IMR-90 (cell line): ENCODE results near the gene ULK2. TPM values are rescaled to one million over a fixed set of nuclear protein-coding genes. Genes with fewer than 3 reads are reported as not detected.

Source experiments
- ATAC-seq: fragments of 200-7000 bp; cut with Tn5 transposase; 2 replicates; pipeline ENCODE4 v1.9.1; 2020; ENCODE audit warnings: low read depth, mild to moderate bottlenecking, moderate library complexity
- BruUV-seq: library from RNA; stranded (reverse); fragments of 400-500 nt; replicated peaks from 2 replicates; lab custom pipeline; 2021; lab: Mats Ljungman, UMichigan
- CTCF ChIA-PET: fragments of 300-600 bp; formaldehyde crosslinking; extraction: SDS; loops from one replicate; lab custom pipeline; 2021; ENCODE audit warnings: antibody characterized with exemption; lab: Yijun Ruan, JAX
- POLR2A ChIA-PET: fragments of 300-600 bp; sonication (Branson Sonifier 250); formaldehyde crosslinking; loops from one replicate; lab custom pipeline; 2022; ENCODE audit warnings: antibody characterized with exemption; ENCODE audit not compliant: unreplicated experiment; lab: Charles Lee
- DNase-seq: peaks from one replicate; pipeline ENCODE4 v3.0.0; 2013
- H2AFZ ChIP-seq: replicated peaks from 2 replicates; pipeline ENCODE3; 2013; ENCODE audit warnings: low read length, mild to moderate bottlenecking; ENCODE audit not compliant: poor library complexity
- H2AK5ac ChIP-seq: 2 replicates; pipeline ENCODE4 v1.6.1; 2013; ENCODE audit warnings: low read depth, low read length, inconsistent platforms
- H2AK9ac ChIP-seq: replicated peaks from 2 replicates; pipeline ENCODE3; 2013; ENCODE audit warnings: mild to moderate bottlenecking, low read depth, low read length, moderate library complexity; ENCODE audit not compliant: poor library complexity
- H2BK120ac ChIP-seq: 2 replicates; pipeline ENCODE4 v1.6.1; 2013; ENCODE audit warnings: low read depth, low read length, inconsistent platforms
- H2BK15ac ChIP-seq: 3 replicates; pipeline ENCODE4 v1.6.1; 2013; ENCODE audit warnings: low read depth, low read length, inconsistent platforms
- H2BK20ac ChIP-seq: 2 replicates; pipeline ENCODE4 v1.6.1; 2013; ENCODE audit warnings: low read depth, mild to moderate bottlenecking, inconsistent platforms, low read length, moderate library complexity
- H2BK5ac ChIP-seq: 2 replicates; pipeline ENCODE4 v1.6.1; 2013; ENCODE audit warnings: mild to moderate bottlenecking, low read depth, low read length, inconsistent platforms; ENCODE audit not compliant: poor library complexity, severe bottlenecking
- H3K14ac ChIP-seq: replicated peaks from 2 replicates; pipeline ENCODE4 v1.6.1; 2013; ENCODE audit warnings: low read depth, low read length, inconsistent platforms
- H3K18ac ChIP-seq: 2 replicates; pipeline ENCODE4 v1.6.1; 2013; ENCODE audit warnings: low read depth, low read length, control low read depth
- H3K23ac ChIP-seq: 2 replicates; pipeline ENCODE4 v1.6.1; 2013; ENCODE audit warnings: low read depth, low read length, inconsistent platforms
- H3K27ac ChIP-seq: 2 replicates; pipeline ENCODE4 v1.5.1; 2013; ENCODE audit warnings: mild to moderate bottlenecking, control low read depth, low read length; ENCODE audit not compliant: insufficient read depth
- H3K27me3 ChIP-seq: 2 replicates; pipeline ENCODE4 v1.6.1; 2013; ENCODE audit warnings: low read length; ENCODE audit not compliant: control insufficient read depth, insufficient read depth
- H3K36me3 ChIP-seq: 2 replicates; pipeline ENCODE4 v1.6.1; 2013; ENCODE audit warnings: low read length, mixed read lengths; ENCODE audit not compliant: control insufficient read depth, insufficient read depth
- H3K4ac ChIP-seq: 2 replicates; pipeline ENCODE4 v1.6.1; 2013; ENCODE audit warnings: low read depth, low read length, inconsistent platforms
- H3K4me1 ChIP-seq: 2 replicates; pipeline ENCODE4 v1.6.1; 2013; ENCODE audit warnings: low read length, mixed read lengths; ENCODE audit not compliant: control insufficient read depth, insufficient read depth
- H3K4me2 ChIP-seq: 2 replicates; pipeline ENCODE4 v1.6.1; 2013; ENCODE audit warnings: low read depth, mild to moderate bottlenecking, control low read depth, low read length, moderate library complexity
- H3K4me3 ChIP-seq: 2 replicates; pipeline ENCODE4 v1.5.1; 2013; ENCODE audit warnings: low read depth, mild to moderate bottlenecking, control low read depth, low read length, moderate library complexity; ENCODE audit not compliant: insufficient read depth
- H3K56ac ChIP-seq: 2 replicates; pipeline ENCODE4 v1.6.1; 2013; ENCODE audit warnings: low read length, inconsistent platforms; ENCODE audit not compliant: insufficient read depth; ENCODE audit errors: extremely low read depth
- H3K79me1 ChIP-seq, 2 experiments: 2 replicates each; pipeline ENCODE4 v1.6.1; 2013; ENCODE audit warnings: low read length in 2 of 2, inconsistent platforms in 1 of 2, low read depth in 1 of 2
- H3K9ac ChIP-seq: 2 replicates; pipeline ENCODE4 v1.6.1; 2013; ENCODE audit warnings: low read depth, low read length, control low read depth
- H3K9me1 ChIP-seq: 2 replicates; pipeline ENCODE4 v1.6.1; 2013; ENCODE audit warnings: low read length, inconsistent platforms; ENCODE audit not compliant: insufficient read depth
- H3K9me3 ChIP-seq: 2 replicates; pipeline ENCODE4 v1.6.1; 2013; ENCODE audit warnings: low read length; ENCODE audit not compliant: control insufficient read depth, insufficient read depth
- H4K20me1 ChIP-seq: 2 replicates; pipeline ENCODE4 v1.6.1; 2013; ENCODE audit warnings: low read length, inconsistent platforms; ENCODE audit not compliant: insufficient read depth
- H4K5ac ChIP-seq: 2 replicates; pipeline ENCODE4 v1.6.1; 2013; ENCODE audit warnings: mild to moderate bottlenecking, low read depth, low read length, control low read depth
- H4K8ac ChIP-seq, 2 experiments: 2 replicates each; pipeline ENCODE4 v1.6.1; 2013; ENCODE audit warnings: low read depth in 2 of 2, low read length in 2 of 2, control low read depth in 1 of 2, inconsistent platforms in 1 of 2
- H4K91ac ChIP-seq: 2 replicates; pipeline ENCODE4 v1.6.1; 2013; ENCODE audit warnings: low read depth, low read length, inconsistent platforms; ENCODE audit not compliant: insufficient read depth
- BHLHE40 ChIP-seq: fragments of 150-350 bp; IDR thresholded peaks from 2 replicates; pipeline ENCODE4 v1.6.1; 2016; ENCODE audit warnings: mild to moderate bottlenecking, low read depth, low read length
- CEBPB ChIP-seq: IDR thresholded peaks from 2 replicates; pipeline ENCODE4 v1.6.1; 2012; ENCODE audit warnings: low read depth, low read length, improper control_type of control experiment
- CHD1 ChIP-seq: IDR thresholded peaks from 2 replicates; pipeline ENCODE4 v1.6.1; 2012; ENCODE audit warnings: low read depth, low read length, improper control_type of control experiment
- CTCF ChIP-seq: conservative IDR thresholded peaks from 2 replicates; pipeline ENCODE4 v1.5.1; 2012; ENCODE audit warnings: mild to moderate bottlenecking, low read depth, low read length, improper control_type of control experiment
- MAFK ChIP-seq: IDR thresholded peaks from 2 replicates; pipeline ENCODE4 v1.6.1; 2012; ENCODE audit warnings: low read depth, low read length, improper control_type of control experiment
- MAZ ChIP-seq: IDR thresholded peaks from 2 replicates; pipeline ENCODE4 v1.6.1; 2012; ENCODE audit warnings: low read depth, mild to moderate bottlenecking, low read length, improper control_type of control experiment, moderate library complexity, borderline replicate concordance
- MXI1 ChIP-seq: IDR thresholded peaks from 2 replicates; pipeline ENCODE4 v1.6.1; 2012; ENCODE audit warnings: low read depth, mild to moderate bottlenecking, low read length, moderate library complexity, borderline replicate concordance
- NFE2L2 ChIP-seq: fragments of 150-350 bp; IDR thresholded peaks from 2 replicates; pipeline ENCODE4 v1.6.1; 2016; ENCODE audit warnings: low read depth, mild to moderate bottlenecking, low read length
- POLR2A ChIP-seq: IDR thresholded peaks from 2 replicates; pipeline ENCODE4 v1.6.1; 2012; ENCODE audit warnings: mild to moderate bottlenecking, low read depth, low read length
- RAD21 ChIP-seq: IDR thresholded peaks from 2 replicates; pipeline ENCODE4 v1.6.1; 2012; ENCODE audit warnings: low read length, improper control_type of control experiment
- RCOR1 ChIP-seq: IDR thresholded peaks from 2 replicates; pipeline ENCODE4 v1.6.1; 2012; ENCODE audit warnings: mild to moderate bottlenecking, low read length, improper control_type of control experiment; ENCODE audit not compliant: insufficient replicate concordance
- USF2 ChIP-seq: fragments of 150-350 bp; IDR thresholded peaks from 2 replicates; pipeline ENCODE4 v1.6.1; 2017; ENCODE audit warnings: mild to moderate bottlenecking, antibody characterized with exemption, low read length, low read depth
- WGBS, 2 experiments: methylation state at CpG; one replicate each; pipeline versions ENCODE4 v1.1.5 to v1.1.7; 2013; ENCODE audit warnings: missing lambda C conversion rate in 2 of 2; ENCODE audit not compliant: insufficient read length in 1 of 2; ENCODE audit errors: extremely low coverage in 2 of 2; 5-methylcytosine and 5-hydroxymethylcytosine counted together
- dilution Hi-C: fragments of 300-500 bp; cut with HindIII; formaldehyde crosslinking; loops from one replicate; pipeline ENCODE4 v1.14.3; 2018; ENCODE audit warnings: low sequenced_read_pairs; ENCODE audit not compliant: unreplicated experiment
- in situ Hi-C: fragments of 300-500 bp; cut with MboI; formaldehyde crosslinking; loops from 3 replicates; pipeline ENCODE4 v1.14.3; 2019; ENCODE audit warnings: low sequenced_read_pairs, inconsistent platforms, mixed read lengths
- intact Hi-C: fragments of 100-400 bp; cut with micrococcal nuclease; formaldehyde crosslinking; loops from 2 replicates; pipeline ENCODE4 v1.10.0; 2022
- polyA plus RNA-seq, 3 experiments: library from polyadenylated mRNA; depleted of rRNA; stranded (reverse); fragments of >200 nt; gene quantifications; 2 replicates each; pipeline ENCODE4 v1.2.3, GENCODE V29; 2012; ENCODE audit warnings: low replicate concordance in 1 of 3
- total RNA-seq: library from RNA; depleted of rRNA; stranded (reverse); fragments of >200 nt; gene quantifications from 2 replicates; pipeline ENCODE4 v1.2.3, GENCODE V29; 2012
- TF ChIP-seq, protein P1 (sequence below): fragments of 150-350 bp; IDR thresholded peaks from 2 replicates; pipeline ENCODE4 v1.6.1; 2016; ENCODE audit warnings: low read depth, mild to moderate bottlenecking, low read length, moderate library complexity, borderline replicate concordance

The ULK2 gene
- total and polyA plus RNA-seq, 2 of the 4 experiments (the other 2 are of a cell fraction), result 8.9 to 10.8 TPM

DNA sequence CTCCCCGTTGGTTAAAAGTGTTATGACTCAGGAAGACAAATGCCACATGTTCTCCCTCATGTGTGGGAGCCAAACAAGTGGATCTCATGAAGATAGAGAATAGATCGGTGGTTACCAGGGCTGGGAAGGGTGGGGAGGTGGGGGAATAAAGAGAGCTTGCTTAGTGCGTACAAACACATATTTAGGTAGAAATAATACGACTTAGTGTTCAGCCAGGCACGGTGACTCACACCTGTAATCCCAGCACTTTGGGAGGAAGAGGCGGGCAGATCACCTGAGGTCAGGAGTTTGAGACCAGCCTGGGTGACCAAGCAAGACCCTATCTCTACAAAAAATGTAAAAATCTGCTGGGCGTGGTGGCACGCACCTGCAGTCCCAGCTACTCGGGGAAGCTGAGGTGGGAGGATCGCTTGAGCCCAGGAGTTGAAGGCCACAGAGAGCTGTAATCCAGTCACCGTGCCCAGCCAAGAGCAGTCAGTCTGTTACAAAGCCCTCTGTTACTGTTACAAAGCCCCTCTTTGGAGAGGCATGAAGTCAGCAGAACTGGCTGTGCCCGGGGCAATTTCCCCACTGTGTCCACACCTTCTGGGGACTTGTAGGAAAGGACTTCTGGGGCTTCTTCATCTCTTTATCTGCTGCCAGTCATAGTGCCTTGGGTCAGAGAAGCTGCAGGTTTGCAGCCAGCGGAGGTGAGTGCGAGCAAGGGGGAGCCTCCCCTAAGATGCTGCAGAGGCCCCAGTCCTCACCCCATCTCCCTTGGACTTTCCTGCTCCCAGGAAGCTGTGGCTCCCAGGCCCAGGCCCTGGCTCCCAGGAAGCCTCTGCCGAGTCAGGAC, 115.3 kb downstream of the ULK2 start:
- Histone ChIP-seq H3K9me3 (no peaks in the 10 kb centered on the region), H3K79me1 (no peaks in the 10 kb centered on the region), H3K27ac (no peak overlapping the region), H3K18ac (no peak overlapping the region), H3K9ac (no peak overlapping the region), H2AFZ (peak overlapping the region; percentile 76), H2BK5ac (peak overlapping the region; percentile 18), H3K9me1 (0 out of 2 replicates have a peak, but pooled peaks cover 4% of the 10 kb centered on the region), H4K5ac (peak overlapping the region; percentile 80; the same call in 1 of the 2 replicates), H2BK20ac (peak overlapping the region; percentile 36), H4K91ac (no peak overlapping the region; the same call in 1 of the 2 replicates), H3K14ac (peak overlapping the region; percentile 62; the same call in 1 of the 2 replicates), H4K20me1 (no peaks in the 10 kb centered on the region; the same call in 1 of the 2 replicates), H3K4me1 (peaks cover 4% of the 10 kb centered on the region), H2AK9ac (peak overlapping the region; percentile 8), H3K36me3 (no peaks in the 10 kb centered on the region), H2AK5ac (no peak overlapping the region), H3K56ac (no peak overlapping the region), H3K27me3 (peaks cover 38% of the 10 kb centered on the region), H2BK120ac (peak overlapping the region; percentile 65), H3K4ac (peak overlapping the region; percentile 36), H2BK15ac (no peak overlapping the region; the same call in 2 of the 3 replicates), H3K23ac (no peak overlapping the region), H3K4me3 (no peak overlapping the region), H3K4me2 (no peak overlapping the region), H4K8ac (peak overlapping the region in 1 of 2 experiments; percentile 37; a peak in 2 of 4 replicates)
- intact Hi-C loops (no loop called here), dilution Hi-C loops (no loop called here), in situ Hi-C loops (no loop called here)
- POLR2A ChIA-PET, result interaction anchor here (0.6 kb wide), 1 partner anchor 225 kb away, joined by 3 read pairs; no protein-coding TSS in a partner anchor
- 96% methylated on average over 4 of the region's 15 CpGs; no CpG with 5 or more reads in 1 of the 2 experiments for WGBS, 2 experiments
- CTCF ChIA-PET, result interaction anchor here (0.7 to 2.6 kb wide), 4 partner anchors 9 to 390 kb away, joined by 3 to 11 read pairs (median 4); partner anchors contain the start of gene B9D1
- no peak for DNase-seq
- no peak for ATAC-seq
- BruUV-seq, result no TSS peak
- TF ChIP-seq CEBPB (no peak), RAD21 (no peak), CHD1 (no peak), CTCF (no peak), MXI1 (no peak), RCOR1 (no peak), POLR2A (no peak), NFE2L2 (no peak), USF2 (no peak), MAFK (no peak), MAZ (no peak), BHLHE40 (no peak)
- TF ChIP-seq, protein P1, sequence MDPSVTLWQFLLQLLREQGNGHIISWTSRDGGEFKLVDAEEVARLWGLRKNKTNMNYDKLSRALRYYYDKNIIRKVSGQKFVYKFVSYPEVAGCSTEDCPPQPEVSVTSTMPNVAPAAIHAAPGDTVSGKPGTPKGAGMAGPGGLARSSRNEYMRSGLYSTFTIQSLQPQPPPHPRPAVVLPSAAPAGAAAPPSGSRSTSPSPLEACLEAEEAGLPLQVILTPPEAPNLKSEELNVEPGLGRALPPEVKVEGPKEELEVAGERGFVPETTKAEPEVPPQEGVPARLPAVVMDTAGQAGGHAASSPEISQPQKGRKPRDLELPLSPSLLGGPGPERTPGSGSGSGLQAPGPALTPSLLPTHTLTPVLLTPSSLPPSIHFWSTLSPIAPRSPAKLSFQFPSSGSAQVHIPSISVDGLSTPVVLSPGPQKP, result no peak
